Stimulated activated CD8-positive, alpha-beta memory T cell treated with anti-CD3 and anti-CD28 coated beads, Interleukin-4, amount 100 ng/mL, for 24 hours (primary cell): Measurements from ENCODE around the gene GCSH.

ENCODE experiments used
- DNase-seq: peaks from one replicate; pipeline ENCODE4 v3.0.0-alpha.2; 2020; ENCODE audit warnings: low read depth

Gene GCSH

GRCh38 chr16:81101702-81102101 is 5.5 kb upstream of the GCSH start:
- no peak for DNase-seq

- DNase-seq, result no peak
Measured at GRCh38 chr16:81099958-81100357, 3.8 kb upstream of the GCSH start.

- no peak for DNase-seq
Measured at GRCh38 chr16:81097230-81097629, 1.0 kb upstream of the GCSH start.

- DNase-seq, result no peak
Measured at GRCh38 chr16:81096715-81097208, 567 bp upstream of the GCSH start.

DNA sequence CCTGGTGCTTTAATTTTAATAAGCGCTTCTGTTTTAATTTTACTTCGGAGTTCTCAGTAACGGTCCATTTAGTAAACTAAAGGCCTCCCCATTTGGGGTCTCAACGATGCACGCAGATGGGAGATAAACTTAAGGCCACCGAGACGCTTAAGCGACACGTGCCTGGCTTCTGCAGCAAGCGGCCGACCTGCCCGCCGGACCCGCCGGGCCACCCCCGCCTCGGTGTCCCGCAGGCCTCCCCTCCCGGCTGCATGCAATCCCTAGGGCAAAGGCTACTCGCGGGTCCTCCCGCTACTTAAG is 592 bp downstream of the GCSH start:
- DNase-seq, result no peak

DNA sequence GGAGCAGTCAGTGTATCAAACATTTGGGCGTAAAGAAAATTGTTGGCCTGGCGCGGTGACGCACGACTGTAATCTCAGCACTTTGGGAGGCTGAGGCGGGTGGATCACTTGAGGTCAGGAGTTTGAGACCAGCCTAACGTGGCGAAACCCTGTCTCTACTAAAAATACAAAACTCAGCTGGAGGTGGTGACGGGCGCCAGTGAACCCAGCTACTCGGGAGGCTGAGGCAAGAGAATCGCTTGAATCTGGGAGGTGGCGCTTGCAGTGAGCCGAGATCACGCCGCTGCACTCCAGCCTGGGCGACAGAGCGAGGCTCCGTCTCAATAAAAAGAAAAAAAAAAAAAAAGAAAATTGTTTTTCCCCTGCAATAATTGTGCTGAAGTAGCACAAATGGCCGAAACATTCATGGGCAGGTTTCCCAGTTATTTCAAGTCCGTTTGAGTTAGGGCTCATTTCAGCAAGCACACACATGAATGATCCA is 1.4 kb downstream of the GCSH start:
- no peak for DNase-seq

DNA sequence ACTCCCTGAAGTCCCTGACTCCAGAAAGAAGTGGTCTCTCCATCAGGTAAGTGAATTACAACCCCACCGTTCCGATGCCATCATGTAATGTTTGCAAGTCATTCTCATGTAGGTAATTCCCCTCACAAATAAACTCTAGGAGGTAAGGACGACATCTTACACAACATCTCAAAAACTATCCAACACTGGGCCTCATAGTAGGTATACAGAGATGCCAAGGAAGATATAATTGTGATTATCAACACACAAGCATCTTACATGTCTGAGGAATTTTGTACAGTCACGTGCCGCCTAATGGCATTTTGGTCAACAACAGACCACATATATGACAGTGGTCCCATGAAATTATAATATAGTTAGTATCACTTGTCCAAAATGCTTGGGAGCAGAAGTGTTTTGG is 7.4 kb downstream of the GCSH start:
- DNase-seq, result no peak

- no peak for DNase-seq
Measured at GRCh38 chr16:81081014-81081413, 15.2 kb downstream of the GCSH start.

- no peak for DNase-seq
Measured at GRCh38 chr16:81080233-81080632, 16.0 kb downstream of the GCSH start.

- DNase-seq, result peak; percentile 98
Measured at GRCh38 chr16:81077076-81077940, 18.9 kb downstream of the GCSH start, which contains the start of gene C16orf46. C16orf46 (minus strand) TSS chr16:81077238; CDS start chr16:81063955, 13,283 bp downstream.

DNA sequence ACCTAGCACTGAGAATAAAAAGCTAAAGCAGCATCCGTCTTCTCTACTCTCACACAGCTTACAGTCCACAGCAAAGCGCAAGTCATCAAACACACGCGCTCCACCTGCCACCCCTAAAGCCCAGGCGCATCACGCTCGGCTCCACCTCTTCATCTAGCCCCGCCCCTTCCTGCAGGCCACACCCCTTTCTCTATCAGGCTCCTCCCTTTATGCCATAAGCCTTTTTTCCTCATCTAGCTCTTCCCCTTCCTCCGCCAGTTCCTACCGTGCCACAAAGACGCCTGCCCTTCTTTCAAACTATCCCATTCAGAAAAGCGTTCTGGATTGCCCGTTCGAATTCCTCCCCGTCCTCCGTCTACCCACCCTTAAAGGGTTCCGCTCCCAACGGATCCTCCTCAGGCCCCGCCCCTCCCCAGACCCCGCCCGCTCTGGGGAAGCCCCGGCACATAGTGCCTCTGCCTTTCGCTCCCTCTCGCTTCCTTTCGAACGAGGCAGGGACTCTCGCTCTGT is 19.6 kb downstream of the GCSH start:
- DNase-seq, result peak; percentile 86

DNA sequence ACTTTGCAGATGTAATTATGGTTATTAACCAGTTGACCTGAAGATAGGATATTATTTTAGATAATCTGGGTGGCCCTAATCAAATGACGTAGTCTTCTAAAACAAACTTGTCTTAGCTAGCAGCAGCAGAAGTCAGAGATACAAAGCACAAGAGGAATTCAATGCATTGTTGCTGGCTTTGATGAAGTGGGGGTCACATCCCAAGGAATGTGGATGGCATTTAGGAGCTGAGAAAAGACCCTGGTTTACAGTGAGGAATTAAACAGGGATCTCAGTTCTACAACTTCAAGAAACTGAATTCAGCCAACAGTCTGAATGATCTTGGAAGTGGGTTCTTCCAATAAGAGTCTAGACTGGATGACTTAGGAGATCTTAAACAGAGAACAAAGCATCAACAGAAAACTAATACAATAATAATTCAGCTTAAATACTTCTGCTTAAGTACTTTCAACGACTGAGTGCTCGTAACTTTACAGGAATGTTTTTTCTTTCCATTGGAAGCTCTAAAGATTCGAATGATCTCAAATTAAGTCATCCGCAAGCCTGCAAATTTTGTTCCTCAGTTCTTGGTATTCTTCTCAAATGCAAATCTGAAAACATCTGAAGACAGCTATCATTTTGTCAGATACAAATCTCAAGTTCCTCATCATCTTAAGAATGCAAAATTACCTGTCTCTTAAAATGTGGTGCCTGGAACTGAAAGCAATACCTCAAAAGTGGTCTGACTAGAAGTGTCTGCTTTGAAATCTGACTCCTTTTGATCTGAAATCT is 22.4 kb downstream of the GCSH start:
- DNase-seq, result no peak

- DNase-seq, result no peak
Measured at GRCh38 chr16:81071805-81072204, 24.4 kb downstream of the GCSH start.

DNA sequence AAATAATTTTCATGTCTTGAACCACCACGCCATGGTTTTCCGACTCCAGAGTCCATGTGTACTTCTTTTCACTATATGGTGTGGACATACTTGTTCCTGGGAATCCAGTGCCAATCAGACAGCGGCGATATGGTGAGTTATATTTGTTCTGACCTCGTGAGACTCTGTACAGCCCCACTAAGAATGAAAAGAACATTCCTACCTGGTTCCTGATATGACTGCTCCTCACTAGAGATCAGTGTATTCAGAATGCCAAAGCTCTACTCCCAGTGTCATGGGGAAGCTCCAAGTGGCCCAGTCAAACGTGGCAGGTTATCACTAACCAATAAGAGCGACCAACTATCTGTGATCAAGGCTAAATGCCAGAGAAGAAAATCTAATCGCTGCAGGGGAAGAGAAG is 25.2 kb downstream of the GCSH start:
- no peak for DNase-seq

GRCh38 chr16:81069063-81069462 is 27.1 kb downstream of the GCSH start:
- DNase-seq, result no peak

GRCh38 chr16:81067166-81067565 is 29.0 kb downstream of the GCSH start:
- no peak for DNase-seq

- no peak for DNase-seq
Measured at GRCh38 chr16:81066681-81067080, 29.5 kb downstream of the GCSH start.

DNA sequence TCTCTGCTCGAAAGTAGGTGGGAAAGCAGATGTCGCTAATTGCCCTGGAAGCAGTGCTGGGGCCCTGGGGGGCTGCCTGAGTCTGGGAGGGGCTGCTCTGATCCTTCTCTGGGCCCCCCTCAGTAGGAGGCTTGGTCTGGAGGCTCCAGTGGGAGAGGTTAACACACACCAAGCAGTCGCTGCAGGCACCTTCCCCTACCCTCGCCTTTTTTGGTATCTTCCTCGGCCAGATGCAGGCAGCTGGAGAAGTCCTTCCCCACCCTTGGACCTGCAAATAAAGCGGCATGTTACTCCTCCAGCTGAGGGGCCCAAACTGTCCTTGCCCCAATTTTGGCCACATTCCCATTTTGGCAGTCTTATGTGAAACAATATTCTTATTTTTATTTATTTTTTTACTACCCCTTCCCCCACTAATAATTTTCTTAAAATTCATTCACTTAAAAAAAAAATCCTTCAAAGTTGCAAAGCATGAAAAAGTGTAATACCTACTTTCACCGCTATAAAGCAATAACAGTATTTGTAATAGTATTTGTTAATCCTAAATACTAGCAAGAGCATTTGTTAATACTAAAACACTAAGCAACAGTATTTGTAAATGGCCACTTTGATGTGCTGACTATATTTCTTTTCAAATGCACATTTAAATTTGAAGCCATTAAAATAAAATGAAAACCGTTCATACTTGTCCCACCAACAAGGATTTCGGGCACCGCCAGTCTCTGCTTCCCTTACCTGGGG is 34.2 kb downstream of the GCSH start:
- DNase-seq, result no peak

DNA sequence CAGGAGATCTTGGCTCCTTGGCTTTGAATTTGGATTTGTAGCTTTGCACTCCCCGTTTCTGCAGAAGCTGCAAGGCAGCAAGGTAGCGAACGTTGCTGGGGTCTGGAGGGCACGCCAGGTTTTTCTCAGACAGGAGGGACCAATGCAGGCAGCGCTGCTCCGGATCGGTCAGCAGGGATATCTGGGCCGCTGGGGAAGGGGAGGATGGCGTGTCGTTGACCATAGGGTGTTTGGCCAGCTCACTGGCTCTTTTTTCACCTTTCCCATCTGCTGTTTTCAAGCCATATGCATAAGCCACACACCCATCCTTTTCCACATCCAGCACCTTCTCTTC is 34.9 kb downstream of the GCSH start:
- no peak for DNase-seq

GRCh38 chr16:81060576-81061306 is 35.5 kb downstream of the GCSH start:
- no peak for DNase-seq

GRCh38 chr16:81053761-81054160 is 42.4 kb downstream of the GCSH start:
- DNase-seq, result no peak

- DNase-seq, result no peak
Measured at GRCh38 chr16:81042821-81043220, 53.4 kb downstream of the GCSH start.
